ENCODE measurements around the gene CNTFR. TPM values are rescaled to one million over a fixed set of nuclear protein-coding genes. Genes with fewer than 3 reads are reported as not detected.

The CNTFR gene
- total RNA-seq, 1 experiment from 2014 or later: not detected

GRCh38 chr9:34582787-34583186 is 6.7 kb downstream of the CNTFR start:
- H3K4me1 Mint-ChIP-seq (ENCODE audit: low read depth, unreplicated experiment): no peaks in the 10 kb centered on the region
- H3K9me3 Mint-ChIP-seq (ENCODE audit: low read depth, unreplicated experiment): no peaks in the 10 kb centered on the region
- BruUV-seq (replicated peaks): no TSS peak
- no peak for DNase-seq
- TF ChIP-seq, protein P1, sequence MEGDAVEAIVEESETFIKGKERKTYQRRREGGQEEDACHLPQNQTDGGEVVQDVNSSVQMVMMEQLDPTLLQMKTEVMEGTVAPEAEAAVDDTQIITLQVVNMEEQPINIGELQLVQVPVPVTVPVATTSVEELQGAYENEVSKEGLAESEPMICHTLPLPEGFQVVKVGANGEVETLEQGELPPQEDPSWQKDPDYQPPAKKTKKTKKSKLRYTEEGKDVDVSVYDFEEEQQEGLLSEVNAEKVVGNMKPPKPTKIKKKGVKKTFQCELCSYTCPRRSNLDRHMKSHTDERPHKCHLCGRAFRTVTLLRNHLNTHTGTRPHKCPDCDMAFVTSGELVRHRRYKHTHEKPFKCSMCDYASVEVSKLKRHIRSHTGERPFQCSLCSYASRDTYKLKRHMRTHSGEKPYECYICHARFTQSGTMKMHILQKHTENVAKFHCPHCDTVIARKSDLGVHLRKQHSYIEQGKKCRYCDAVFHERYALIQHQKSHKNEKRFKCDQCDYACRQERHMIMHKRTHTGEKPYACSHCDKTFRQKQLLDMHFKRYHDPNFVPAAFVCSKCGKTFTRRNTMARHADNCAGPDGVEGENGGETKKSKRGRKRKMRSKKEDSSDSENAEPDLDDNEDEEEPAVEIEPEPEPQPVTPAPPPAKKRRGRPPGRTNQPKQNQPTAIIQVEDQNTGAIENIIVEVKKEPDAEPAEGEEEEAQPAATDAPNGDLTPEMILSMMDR (IDR thresholded peaks at IDR 0.05; ENCODE audit: unreplicated experiment): no peak
- peaks cover 93% of the 10 kb centered on the region for H3K27me3 Mint-ChIP-seq (ENCODE audit: unreplicated experiment)
- no peaks in the 10 kb centered on the region for H3K36me3 Mint-ChIP-seq (ENCODE audit: insufficient read depth, unreplicated experiment)
- CTCF ChIA-PET: no interaction called here
- H3K27ac Mint-ChIP-seq (ENCODE audit: unreplicated experiment): no peak overlapping the region
- intact Hi-C loops (cut with micrococcal nuclease; ENCODE audit: unreplicated experiment): no loop called here
- H3K4me3 Mint-ChIP-seq (ENCODE audit: low read depth, unreplicated experiment): no peak overlapping the region

GRCh38 chr9:34581318-34581717 is 8.2 kb downstream of the CNTFR start:
- Mint-ChIP-seq H3K4me1 (ENCODE audit: low read depth, unreplicated experiment) (no peaks in the 10 kb centered on the region), H3K27me3 (ENCODE audit: unreplicated experiment) (peaks cover 93% of the 10 kb centered on the region), H3K4me3 (ENCODE audit: low read depth, unreplicated experiment) (no peak overlapping the region), H3K9me3 (ENCODE audit: low read depth, unreplicated experiment) (no peaks in the 10 kb centered on the region), H3K27ac (ENCODE audit: unreplicated experiment) (no peak overlapping the region), H3K36me3 (ENCODE audit: insufficient read depth, unreplicated experiment) (peaks cover 1% of the 10 kb centered on the region)
- no peak for DNase-seq
- intact Hi-C loops (cut with micrococcal nuclease; ENCODE audit: unreplicated experiment): no loop called here
- BruUV-seq (replicated peaks): no TSS peak
- TF ChIP-seq, protein P1 (IDR thresholded peaks at IDR 0.05; ENCODE audit: unreplicated experiment): no peak
- CTCF ChIA-PET: no interaction called here

- TF ChIP-seq, protein P1 (IDR thresholded peaks at IDR 0.05; ENCODE audit: unreplicated experiment): no peak
- Mint-ChIP-seq H3K4me1 (ENCODE audit: low read depth, unreplicated experiment) (no peaks in the 10 kb centered on the region), H3K9me3 (ENCODE audit: low read depth, unreplicated experiment) (no peaks in the 10 kb centered on the region), H3K27ac (ENCODE audit: unreplicated experiment) (no peak overlapping the region), H3K27me3 (ENCODE audit: unreplicated experiment) (peaks cover 93% of the 10 kb centered on the region), H3K4me3 (ENCODE audit: low read depth, unreplicated experiment) (no peak overlapping the region), H3K36me3 (ENCODE audit: insufficient read depth, unreplicated experiment) (peaks cover 5% of the 10 kb centered on the region)
- DNase-seq: no peak
- CTCF ChIA-PET: interaction anchor here (1.4 kb wide), 1 partner anchor 11 kb away, joined by 4 read pairs; no protein-coding TSS in a partner anchor
- intact Hi-C loops (cut with micrococcal nuclease; ENCODE audit: unreplicated experiment): no loop called here
- no TSS peak for BruUV-seq (replicated peaks)
These were observed 9.2 kb downstream of the CNTFR start for GRCh38 chr9:34580358-34580757.

DNA sequence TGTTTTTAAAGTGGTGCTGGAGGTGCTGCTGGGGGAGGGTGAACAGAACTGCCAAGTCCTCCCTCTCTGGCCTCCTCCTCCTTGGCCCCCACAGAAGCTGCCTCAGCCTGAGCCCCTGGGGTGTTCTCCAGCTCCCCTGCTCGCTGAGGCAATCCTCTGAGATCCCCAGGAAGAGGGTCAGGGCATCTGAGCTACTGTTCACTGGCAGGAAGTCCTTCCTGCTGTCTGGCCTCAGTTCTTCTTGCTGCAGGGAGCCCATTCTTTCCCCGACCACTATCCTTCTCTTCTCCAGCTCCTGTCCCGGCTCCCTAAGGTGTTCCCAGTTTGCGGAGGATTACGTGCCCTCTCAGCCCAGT is 9.7 kb downstream of the CNTFR start:
- no peaks in the 10 kb centered on the region for H3K9me3 Mint-ChIP-seq (ENCODE audit: low read depth, unreplicated experiment)
- no peak overlapping the region for H3K4me3 Mint-ChIP-seq (ENCODE audit: low read depth, unreplicated experiment)
- DNase-seq: no peak
- BruUV-seq (replicated peaks): no TSS peak
- CTCF ChIA-PET: interaction anchor here (1.4 kb wide), 1 partner anchor 12 kb away, joined by 4 read pairs; no protein-coding TSS in a partner anchor
- no peaks in the 10 kb centered on the region for H3K4me1 Mint-ChIP-seq (ENCODE audit: low read depth, unreplicated experiment)
- intact Hi-C loops (cut with micrococcal nuclease; ENCODE audit: unreplicated experiment): no loop called here
- TF ChIP-seq, protein P1 (IDR thresholded peaks at IDR 0.05; ENCODE audit: unreplicated experiment): no peak
- peaks cover 5% of the 10 kb centered on the region for H3K36me3 Mint-ChIP-seq (ENCODE audit: insufficient read depth, unreplicated experiment)
- peaks cover 93% of the 10 kb centered on the region for H3K27me3 Mint-ChIP-seq (ENCODE audit: unreplicated experiment)
- no peak overlapping the region for H3K27ac Mint-ChIP-seq (ENCODE audit: unreplicated experiment)

Data from Calu3 (cell line).